HG02943 (cell line): ENCODE results near the gene RCL1.
A peak's percentile ranks its signal among the peaks of the same experiment; 100 is the strongest.
"Not testable (repeated sequence)": the region's sequence is repeated elsewhere in the genome, so short reads cannot be mapped to it uniquely, and the experiment has no call there.

Source experiments
- ATAC-seq: cut with Tn5 transposase; IDR thresholded peaks from one replicate; pipeline ENCODE4 v1.9.1; 2021; ENCODE audit warnings: mild to moderate bottlenecking, low read depth, moderate library complexity; ENCODE audit not compliant: unreplicated experiment

The RCL1 gene

GRCh38 chr9:4792572-4793458, at the start of gene RCL1:
RCL1 (plus strand) TSS chr9:4792944; CDS start chr9:4793092, 148 bp downstream.
- ATAC-seq: peak; percentile 91

- no peak for ATAC-seq
These were observed 49.4 kb upstream of the RCL1 start for GRCh38 chr9:4743131-4743875.

- no peak for ATAC-seq
These were observed 46.3 kb upstream of the RCL1 start for GRCh38 chr9:4746278-4747030.

GRCh38 chr9:4748612-4749011, 44.1 kb upstream of the RCL1 start:
- no peak for ATAC-seq

- no peak for ATAC-seq
These were observed 42.6 kb upstream of the RCL1 start for GRCh38 chr9:4750023-4750673.

GRCh38 chr9:4754530-4754929, 38.2 kb upstream of the RCL1 start:
- not testable (repeated sequence) for ATAC-seq

- ATAC-seq: no peak
These were observed 37.6 kb upstream of the RCL1 start for GRCh38 chr9:4755026-4755609.

- no peak for ATAC-seq
These were observed 36.3 kb upstream of the RCL1 start for GRCh38 chr9:4756420-4756819.

GRCh38 chr9:4760122-4760521, 32.6 kb upstream of the RCL1 start:
- no peak for ATAC-seq

- ATAC-seq: peak; percentile 84
These were observed 30.4 kb upstream of the RCL1 start for GRCh38 chr9:4762108-4762885.

GRCh38 chr9:4762886-4763541, 29.7 kb upstream of the RCL1 start:
- peak; percentile 13 for ATAC-seq

GRCh38 chr9:4764033-4764432, 28.7 kb upstream of the RCL1 start:
- no peak for ATAC-seq

GRCh38 chr9:4768681-4769080, 24.1 kb upstream of the RCL1 start:
- ATAC-seq: no peak

- no peak for ATAC-seq
These were observed 23.2 kb upstream of the RCL1 start for GRCh38 chr9:4769321-4770080.

- ATAC-seq: no peak
These were observed 21.0 kb upstream of the RCL1 start for GRCh38 chr9:4771788-4772187.

GRCh38 chr9:4774209-4774608, 18.5 kb upstream of the RCL1 start:
- no peak for ATAC-seq

- not testable (repeated sequence) for ATAC-seq
These were observed 17.8 kb upstream of the RCL1 start for GRCh38 chr9:4774958-4775357.

- no peak for ATAC-seq
These were observed 12.1 kb upstream of the RCL1 start for GRCh38 chr9:4780651-4781050.
